Smooth muscle cell (in vitro differentiated cells): ENCODE data around the gene SYT6. TPM values are rescaled to one million over a fixed set of nuclear protein-coding genes. Genes with fewer than 3 reads are reported as not detected.

Experiments
- DNase-seq: peaks from one replicate; lab custom pipeline; 2025; ENCODE audit not compliant: unreplicated experiment; lab: John Stamatoyannopoulos, UW
- H2AFZ ChIP-seq: fragments of 200-600 bp; sonication (generic); 2 replicates; pipeline ENCODE4 v1.6.0; 2016; ENCODE audit warnings: antibody characterized with exemption, low read depth, mild to moderate bottlenecking
- H3F3A ChIP-seq: fragments of 200-600 bp; sonication (generic); 2 replicates; pipeline ENCODE4 v1.6.0; 2017; ENCODE audit warnings: antibody characterized with exemption, low read depth
- H3K27ac ChIP-seq: fragments of 200-600 bp; sonication (generic); 2 replicates; pipeline ENCODE4 v1.5.1; 2016; ENCODE audit warnings: low read depth, mild to moderate bottlenecking
- H3K27me3 ChIP-seq: fragments of 200-600 bp; sonication (generic); 2 replicates; pipeline ENCODE4 v1.6.1; 2016; ENCODE audit warnings: low read depth, mild to moderate bottlenecking
- H3K36me3 ChIP-seq: fragments of 200-600 bp; sonication (generic); 2 replicates; pipeline ENCODE4 v1.5.1; 2016; ENCODE audit warnings: low read depth
- H3K4me1 ChIP-seq: fragments of 200-600 bp; sonication (generic); 2 replicates; pipeline ENCODE4 v1.5.1; 2016; ENCODE audit warnings: low read depth
- H3K4me2 ChIP-seq: fragments of 200-600 bp; sonication (generic); 2 replicates; pipeline ENCODE4 v1.6.0; 2016; ENCODE audit warnings: mild to moderate bottlenecking
- H3K4me3 ChIP-seq: fragments of 200-600 bp; sonication (generic); 2 replicates; pipeline ENCODE4 v1.5.1; 2016; ENCODE audit warnings: mild to moderate bottlenecking
- H3K79me2 ChIP-seq: fragments of 200-600 bp; sonication (generic); 2 replicates; pipeline ENCODE4 v1.6.0; 2016; ENCODE audit warnings: low read depth, mild to moderate bottlenecking
- H3K9ac ChIP-seq: fragments of 200-600 bp; sonication (generic); 2 replicates; pipeline ENCODE4 v1.6.0; 2016; ENCODE audit warnings: low read depth
- H3K9me3 ChIP-seq: fragments of 200-600 bp; sonication (generic); replicated peaks from 2 replicates; pipeline ENCODE4 v1.5.1; 2016; ENCODE audit warnings: low read depth
- H4K20me1 ChIP-seq: fragments of 200-600 bp; sonication (generic); 2 replicates; pipeline ENCODE4 v1.6.0; 2016; ENCODE audit warnings: low read depth
- CTCF ChIP-seq: fragments of 200-600 bp; sonication (generic); IDR thresholded peaks from 2 replicates; pipeline ENCODE4 v1.5.1; 2017; ENCODE audit warnings: borderline replicate concordance, mild to moderate bottlenecking, antibody characterized with exemption; ENCODE audit not compliant: insufficient read depth, poor library complexity, severe bottlenecking
- WGBS: methylation state at CpG from one replicate; pipeline ENCODE4 v1.1.7; 2016; ENCODE audit warnings: low lambda C conversion rate; 5-methylcytosine and 5-hydroxymethylcytosine counted together
- polyA plus RNA-seq: library from polyadenylated mRNA; unstranded; fragments of >200 nt; fragmentation: Nextera tagmentation; extraction: Ambion mirVana; gene quantifications from 2 replicates; pipeline ENCODE4 v1.2.1, GENCODE V29; 2016
- total RNA-seq: library from RNA; depleted of rRNA; stranded (reverse); fragments of >200 nt; gene quantifications from 2 replicates; pipeline ENCODE4 v1.2.3, GENCODE V29; 2014

The SYT6 gene
- total and polyA plus RNA-seq, 2 experiments from 2014 or later = not detected

- Histone ChIP-seq H4K20me1 (no peaks in the 10 kb centered on the region), H3K79me2 (no peaks in the 10 kb centered on the region), H2AFZ (no peak overlapping the region), H3K36me3 (no peaks in the 10 kb centered on the region), H3F3A (no peaks in the 10 kb centered on the region), H3K27me3 (no peaks in the 10 kb centered on the region), H3K9me3 (no peaks in the 10 kb centered on the region), H3K4me2 (no peak overlapping the region), H3K4me1 (no peaks in the 10 kb centered on the region), H3K4me3 (no peak overlapping the region), H3K27ac (no peak overlapping the region), H3K9ac (no peak overlapping the region)
- no peak for DNase-seq
- 95% methylated on average over 4 of the region's 4 CpGs for WGBS
- no peak for TF ChIP-seq CTCF
Measured at GRCh38 chr1:114130213-114130612, 23.5 kb downstream of the SYT6 start.

- Histone ChIP-seq H3K27me3 (no peaks in the 10 kb centered on the region), H3K4me3 (no peak overlapping the region)
- DNase-seq = no peak
Measured at GRCh38 chr1:114128293-114128692, 25.4 kb downstream of the SYT6 start.

GRCh38 chr1:114126261-114127095 is 27.2 kb downstream of the SYT6 start:
- Histone ChIP-seq H3K4me3 (no peak overlapping the region), H3K4me1 (peaks cover 10% of the 10 kb centered on the region), H3K79me2 (no peaks in the 10 kb centered on the region), H3K27me3 (no peaks in the 10 kb centered on the region), H3F3A (no peaks in the 10 kb centered on the region), H3K36me3 (no peaks in the 10 kb centered on the region), H3K9me3 (no peaks in the 10 kb centered on the region), H4K20me1 (no peaks in the 10 kb centered on the region), H3K4me2 (no peak overlapping the region), H3K9ac (no peak overlapping the region), H2AFZ (no peak overlapping the region), H3K27ac (no peak overlapping the region)
- WGBS = 92% methylated on average over 10 of the region's 10 CpGs
- DNase-seq = no peak
- TF ChIP-seq CTCF = no peak

More at GRCh38 chr1:114128293-114128692, 25.4 kb downstream of the SYT6 start:
- Histone ChIP-seq H3K9me3 (no peaks in the 10 kb centered on the region), H3K9ac (no peak overlapping the region), H2AFZ (no peak overlapping the region), H3F3A (no peaks in the 10 kb centered on the region), H3K4me1 (peaks cover 3% of the 10 kb centered on the region), H3K79me2 (no peaks in the 10 kb centered on the region), H3K4me2 (no peak overlapping the region), H3K27ac (no peak overlapping the region), H3K36me3 (no peaks in the 10 kb centered on the region), H4K20me1 (no peaks in the 10 kb centered on the region)
- 94% methylated on average over 6 of the region's 6 CpGs for WGBS
- TF ChIP-seq CTCF = no peak

GRCh38 chr1:114124644-114125043 is 29.0 kb downstream of the SYT6 start:
- WGBS = 93% methylated on average over 7 of the region's 7 CpGs
- no peaks in the 10 kb centered on the region for H3F3A ChIP-seq
- H3K9me3 ChIP-seq = no peaks in the 10 kb centered on the region
- no peak overlapping the region for H3K4me3 ChIP-seq
- H3K9ac ChIP-seq = no peak overlapping the region
- no peak overlapping the region for H3K4me2 ChIP-seq
- DNase-seq = no peak
- no peak for TF ChIP-seq CTCF
- peaks cover 10% of the 10 kb centered on the region for H3K4me1 ChIP-seq
- no peak overlapping the region for H2AFZ ChIP-seq
- H3K36me3 ChIP-seq = no peaks in the 10 kb centered on the region
- H4K20me1 ChIP-seq = no peaks in the 10 kb centered on the region
- no peak overlapping the region for H3K27ac ChIP-seq
- H3K27me3 ChIP-seq = no peaks in the 10 kb centered on the region
- H3K79me2 ChIP-seq = no peaks in the 10 kb centered on the region
